ENCODE measurements around the gene APRT.

DNA sequence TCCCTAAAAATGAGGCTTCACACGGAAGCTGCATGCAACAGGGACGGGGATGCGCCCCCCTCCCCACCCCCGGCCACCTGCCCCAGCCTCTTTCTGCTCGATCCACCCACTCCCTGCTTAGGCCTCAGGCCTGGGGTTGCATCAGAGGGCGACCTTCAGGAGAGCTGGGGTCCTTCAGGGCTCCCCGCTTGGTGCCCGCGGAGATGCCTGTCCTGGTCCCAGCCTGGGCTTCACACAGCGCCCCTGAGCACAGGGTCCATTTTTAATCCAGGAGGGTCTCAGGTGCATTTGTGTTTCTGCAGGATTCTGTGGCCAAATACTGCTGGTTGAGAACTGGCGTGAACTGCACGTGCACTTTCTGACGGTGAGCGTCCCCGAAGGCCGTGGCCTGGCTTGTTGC is 7.4 kb upstream of the APRT start:
- TF ChIP-seq, protein P1, sequence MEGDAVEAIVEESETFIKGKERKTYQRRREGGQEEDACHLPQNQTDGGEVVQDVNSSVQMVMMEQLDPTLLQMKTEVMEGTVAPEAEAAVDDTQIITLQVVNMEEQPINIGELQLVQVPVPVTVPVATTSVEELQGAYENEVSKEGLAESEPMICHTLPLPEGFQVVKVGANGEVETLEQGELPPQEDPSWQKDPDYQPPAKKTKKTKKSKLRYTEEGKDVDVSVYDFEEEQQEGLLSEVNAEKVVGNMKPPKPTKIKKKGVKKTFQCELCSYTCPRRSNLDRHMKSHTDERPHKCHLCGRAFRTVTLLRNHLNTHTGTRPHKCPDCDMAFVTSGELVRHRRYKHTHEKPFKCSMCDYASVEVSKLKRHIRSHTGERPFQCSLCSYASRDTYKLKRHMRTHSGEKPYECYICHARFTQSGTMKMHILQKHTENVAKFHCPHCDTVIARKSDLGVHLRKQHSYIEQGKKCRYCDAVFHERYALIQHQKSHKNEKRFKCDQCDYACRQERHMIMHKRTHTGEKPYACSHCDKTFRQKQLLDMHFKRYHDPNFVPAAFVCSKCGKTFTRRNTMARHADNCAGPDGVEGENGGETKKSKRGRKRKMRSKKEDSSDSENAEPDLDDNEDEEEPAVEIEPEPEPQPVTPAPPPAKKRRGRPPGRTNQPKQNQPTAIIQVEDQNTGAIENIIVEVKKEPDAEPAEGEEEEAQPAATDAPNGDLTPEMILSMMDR (IDR thresholded peaks at IDR 0.05 in 2 of 3, conservative IDR thresholded peaks at IDR 0.05 in 1 of 3; ENCODE audit: control insufficient read depth in 2 of 3, extremely low read depth in 1 of 3, insufficient read depth in 1 of 3, low read depth in 3 of 3, low read length in 3 of 3), result no peak
- TF ChIP-seq POLR2A (IDR thresholded peaks at IDR 0.05; ENCODE audit: low read depth, low read length), result no peak
- TF ChIP-seq EP300 (IDR thresholded peaks at IDR 0.05; ENCODE audit: borderline replicate concordance in 1 of 2, control insufficient read depth in 1 of 2, low read depth in 2 of 2, low read length in 2 of 2), result no peak
- TF ChIP-seq USF1 (IDR thresholded peaks at IDR 0.05; ENCODE audit: borderline replicate concordance, extremely low read length, insufficient read depth, low read depth, low read length), result no peak
- no peak for TF ChIP-seq WRNIP1 (IDR thresholded peaks at IDR 0.05; ENCODE audit: borderline replicate concordance, low read depth, low read length)

Data from GM12878 (cell line).